NCI-H82 treated with DMSO at 0.1 percent for 48 hours (cell line): ENCODE data around the gene EML4.

Source experiments
- DNase-seq: peaks from one replicate; lab custom pipeline; 2025; ENCODE audit not compliant: unreplicated experiment; lab: John Stamatoyannopoulos, UW

Gene EML4

DNA sequence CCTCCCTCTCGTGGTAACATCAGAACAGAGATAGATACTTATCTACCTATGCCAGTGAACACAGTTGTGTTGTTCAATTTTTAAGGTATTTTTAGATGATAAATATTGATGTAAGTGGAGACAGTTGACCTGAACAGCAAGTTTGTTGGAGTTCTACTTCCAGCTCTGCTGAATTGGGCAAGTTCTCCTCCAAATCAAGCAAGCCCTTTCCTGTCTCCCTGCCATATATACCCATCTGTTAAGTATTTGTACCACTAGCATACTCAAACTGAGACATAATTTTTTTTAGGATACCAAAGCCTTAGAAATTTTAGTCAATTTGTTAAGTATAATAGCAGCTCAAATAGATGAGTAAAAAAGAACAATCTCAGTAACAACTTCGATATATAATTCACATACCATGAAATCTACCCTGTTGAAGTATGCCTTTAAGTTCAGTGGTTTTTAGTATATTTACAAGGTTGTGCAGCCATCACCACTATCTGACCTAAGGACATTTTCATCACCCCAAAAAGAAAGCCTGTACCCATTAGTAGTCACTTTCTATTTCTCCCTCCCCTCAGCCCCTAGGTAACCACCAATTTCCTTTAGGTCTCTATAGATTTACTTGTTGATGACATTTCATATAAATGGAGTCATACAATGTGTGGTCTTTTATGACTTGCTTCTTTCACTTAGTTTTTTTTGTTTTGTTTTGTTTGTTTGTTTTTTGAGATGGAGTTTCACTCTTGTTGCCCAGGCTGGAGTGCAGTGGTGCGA, 130.0 kb downstream of the EML4 start:
- DNase-seq = no peak

DNA sequence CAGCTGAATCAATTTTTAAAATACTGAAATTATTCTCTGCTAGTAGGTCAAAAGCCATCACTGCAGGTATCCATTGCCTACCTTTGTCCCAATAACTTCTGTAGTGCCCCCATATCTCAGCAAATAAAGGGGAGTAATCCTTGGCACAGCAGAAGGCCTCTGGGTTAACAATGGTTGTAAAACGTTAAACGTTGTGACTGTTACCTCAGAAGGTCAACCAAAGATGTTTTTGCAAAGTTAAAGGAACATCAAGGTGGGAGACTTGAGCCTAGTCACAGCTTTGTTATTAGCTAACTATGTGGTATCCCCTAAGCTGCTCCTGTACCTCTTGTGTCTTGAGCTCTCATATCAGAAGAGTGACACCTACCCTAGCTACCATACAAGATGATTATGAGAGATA, 131.4 kb downstream of the EML4 start:
- no peak for DNase-seq

DNA sequence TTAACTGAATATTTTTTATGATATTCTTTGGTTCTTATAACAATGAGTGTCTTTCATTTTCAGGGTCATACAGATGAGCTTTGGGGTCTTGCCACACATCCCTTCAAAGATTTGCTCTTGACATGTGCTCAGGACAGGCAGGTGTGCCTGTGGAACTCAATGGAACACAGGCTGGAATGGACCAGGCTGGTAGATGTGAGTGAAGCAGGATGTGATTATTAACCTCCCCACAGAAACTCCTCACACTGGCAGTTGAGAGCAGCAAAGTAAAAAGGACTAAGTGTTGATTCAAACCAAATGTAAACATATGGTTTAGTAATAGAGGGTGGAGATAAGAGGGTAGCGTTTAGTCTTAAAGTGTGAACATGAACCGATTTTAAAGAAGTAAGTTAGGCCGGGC, 134.1 kb downstream of the EML4 start:
- DNase-seq = no peak

DNA sequence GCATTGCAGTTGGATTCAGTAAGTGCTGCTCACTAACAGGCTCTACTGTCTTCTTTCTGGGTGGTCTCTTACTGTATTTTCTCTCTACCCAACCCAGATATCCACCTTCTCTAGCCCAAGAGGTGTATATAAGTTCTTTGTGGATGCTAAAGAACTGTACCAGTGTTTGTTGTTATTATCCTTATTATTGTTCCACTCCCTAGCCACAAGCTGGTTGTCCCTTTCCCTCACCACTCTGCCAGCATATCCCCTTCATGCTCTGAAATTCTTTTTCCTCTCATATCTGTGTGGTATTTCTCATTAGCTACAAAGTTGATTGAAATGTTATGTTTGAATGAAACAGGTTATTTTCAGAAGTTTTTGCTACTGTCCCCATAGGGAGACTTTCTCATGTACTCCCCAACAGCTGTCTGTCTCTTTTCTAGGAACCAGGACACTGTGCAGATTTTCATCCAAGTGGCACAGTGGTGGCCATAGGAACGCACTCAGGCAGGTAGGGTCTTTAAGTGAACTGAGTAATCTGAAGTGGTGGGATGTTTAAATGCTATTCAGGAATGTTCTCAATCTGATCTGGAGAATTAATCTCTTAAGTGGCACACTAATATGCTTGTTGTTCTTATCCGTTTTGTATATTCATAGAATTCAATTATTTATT, 135.0 kb downstream of the EML4 start:
- no peak for DNase-seq

- DNase-seq = no peak
Observed at GRCh38 chr2:42307180-42307579, 138.0 kb downstream of the EML4 start.

GRCh38 chr2:42309366-42309765, 140.2 kb downstream of the EML4 start:
- no peak for DNase-seq

- DNase-seq = no peak
Observed at GRCh38 chr2:42310007-42310515, 140.9 kb downstream of the EML4 start.

DNA sequence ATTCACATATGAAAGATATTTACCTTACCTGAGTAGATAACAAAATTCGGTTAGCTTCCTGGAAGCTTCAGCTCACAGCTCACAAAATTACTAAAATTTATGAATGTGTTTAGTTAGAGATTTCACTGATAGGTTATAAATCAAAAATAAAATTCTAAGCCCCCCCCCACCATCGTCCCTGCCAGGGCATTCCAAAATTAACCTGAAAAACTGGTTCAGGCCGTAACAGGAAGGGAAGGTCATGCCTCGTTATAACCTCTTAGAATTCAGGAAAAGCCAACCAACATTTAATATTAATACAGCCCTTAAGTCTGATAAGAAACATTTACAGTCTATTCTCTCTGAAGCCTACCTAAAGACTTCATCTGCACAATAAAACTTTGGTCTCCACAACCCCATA, 143.0 kb downstream of the EML4 start:
- no peak for DNase-seq

DNA sequence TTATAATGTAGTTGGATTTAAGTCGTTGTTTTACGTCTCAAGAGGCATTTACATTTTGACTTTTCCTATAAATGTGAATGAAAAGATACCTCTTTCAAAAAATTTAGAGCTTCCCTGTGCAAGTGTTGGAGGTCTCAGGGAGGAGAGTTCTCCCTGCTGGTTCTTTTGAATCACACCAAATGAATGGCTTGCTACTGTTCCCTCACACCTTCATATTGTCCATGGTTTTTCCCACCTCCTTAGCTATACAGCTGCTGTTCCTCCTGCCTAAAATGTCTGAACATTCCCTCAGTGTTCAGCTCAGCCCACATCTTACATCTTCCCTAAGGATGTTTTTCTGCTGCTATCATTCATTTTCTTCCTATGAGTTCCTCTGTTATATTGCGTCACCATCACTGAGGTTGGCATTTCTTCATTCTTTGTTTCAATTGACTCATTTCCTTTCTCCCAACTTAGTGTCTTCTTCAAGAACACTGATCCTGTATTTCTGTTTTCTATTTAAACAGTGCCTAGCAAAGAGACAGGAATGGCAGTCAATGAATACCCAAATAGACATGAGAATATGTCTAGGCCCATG, 145.8 kb downstream of the EML4 start:
- no peak for DNase-seq

- DNase-seq = no peak
Observed at GRCh38 chr2:42315844-42316470, 146.8 kb downstream of the EML4 start.

- DNase-seq = no peak
Observed at GRCh38 chr2:42316910-42317309, 147.8 kb downstream of the EML4 start.

- no peak for DNase-seq
Observed at GRCh38 chr2:42317486-42317885, 148.3 kb downstream of the EML4 start.

GRCh38 chr2:42317945-42318344, 148.8 kb downstream of the EML4 start:
- DNase-seq = no peak

DNA sequence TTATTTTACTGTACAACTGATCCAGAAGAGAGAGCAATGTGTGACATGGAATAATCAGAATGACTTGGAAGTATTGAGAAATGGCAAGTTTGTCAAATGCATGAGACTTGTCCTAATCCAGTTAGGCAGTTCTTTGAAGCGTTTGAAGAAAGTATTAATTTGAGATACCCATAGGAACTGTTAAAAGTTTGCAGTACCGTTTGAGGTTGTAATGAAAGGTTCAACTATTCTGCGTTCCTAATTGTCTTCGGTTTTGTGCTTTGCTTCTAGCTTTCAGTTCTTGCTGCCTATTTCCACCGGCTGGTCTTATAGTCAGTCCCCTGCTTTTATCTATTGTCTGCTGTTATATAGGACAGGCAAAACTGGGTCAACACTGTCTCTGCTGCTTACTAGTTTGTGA, 150.1 kb downstream of the EML4 start:
- no peak for DNase-seq

GRCh38 chr2:42321452-42322064, 152.4 kb downstream of the EML4 start:
- DNase-seq = no peak

GRCh38 chr2:42324244-42324643, 155.1 kb downstream of the EML4 start:
- no peak for DNase-seq

- DNase-seq = no peak
Observed at GRCh38 chr2:42324949-42325348, 155.8 kb downstream of the EML4 start.

GRCh38 chr2:42325609-42326008, 156.5 kb downstream of the EML4 start:
- no peak for DNase-seq

- no peak for DNase-seq
Observed at GRCh38 chr2:42327125-42327524, 158.0 kb downstream of the EML4 start.

DNA sequence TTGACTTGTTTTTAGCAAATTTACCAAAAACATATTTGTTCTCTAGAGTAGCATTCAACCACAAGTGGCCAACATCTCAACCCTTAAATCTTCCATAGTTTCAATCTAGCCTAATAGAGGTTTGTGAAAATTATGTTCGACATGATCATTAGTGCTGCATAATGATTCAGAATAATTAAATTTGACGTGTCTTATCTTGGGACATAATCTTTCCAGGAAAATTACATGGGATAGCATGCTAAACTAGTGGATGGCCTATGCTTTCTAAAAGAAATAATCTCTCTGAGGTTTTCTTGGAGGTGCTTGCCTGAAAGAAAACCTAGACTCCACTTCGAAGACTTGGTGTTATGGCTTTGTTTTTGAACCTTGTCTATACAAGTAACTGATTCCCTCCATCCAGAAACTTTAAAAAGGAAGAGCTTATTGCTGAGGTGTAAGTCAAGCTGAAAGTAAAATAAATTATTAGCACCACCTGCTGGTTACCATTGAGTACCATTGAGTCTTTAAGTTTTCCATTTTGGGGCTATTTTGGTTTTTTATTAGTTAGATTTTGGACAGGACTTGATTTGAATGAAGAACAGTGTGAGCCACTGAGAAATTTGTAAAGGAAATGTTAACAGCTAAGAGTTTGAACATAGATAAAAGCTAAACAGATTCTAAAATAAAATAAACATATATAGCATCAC, 159.1 kb downstream of the EML4 start:
- DNase-seq = peak; percentile 9

- no peak for DNase-seq
Observed at GRCh38 chr2:42328923-42329322, 159.8 kb downstream of the EML4 start.
